OCI-M2 (cell line): ENCODE data around the gene OR4Q2.
"Not testable (repeated sequence)": the region's sequence is repeated elsewhere in the genome, so short reads cannot be mapped to it uniquely, and the experiment has no call there.

ENCODE experiments used
- DNase-seq: peaks from one replicate; lab custom pipeline; 2025; ENCODE audit not compliant: unreplicated experiment; lab: John Stamatoyannopoulos, UW

OR4Q2 gene

DNA sequence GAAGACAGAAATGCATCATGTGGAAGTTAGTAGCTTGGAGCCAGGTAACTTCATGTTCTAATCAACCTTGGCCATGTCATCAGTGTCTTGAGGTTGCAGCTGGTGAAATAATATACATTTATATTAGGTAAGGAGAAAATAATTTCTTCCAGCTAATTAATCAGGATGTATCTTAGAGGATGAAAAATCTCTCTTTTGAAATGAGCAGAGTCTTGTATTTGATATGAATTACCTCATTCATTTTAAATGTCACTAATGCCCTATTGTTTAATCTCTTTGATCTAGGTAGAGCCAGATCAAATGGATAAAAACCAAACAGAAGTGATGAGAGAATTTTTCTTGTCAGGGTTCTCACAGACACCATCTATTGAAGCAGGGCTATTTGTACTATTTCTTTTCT is at the start of gene OR4Q2:
OR4Q2 (plus strand) TSS at position 301 of the 400 bp plus-strand sequence.
- no peak for DNase-seq

DNA sequence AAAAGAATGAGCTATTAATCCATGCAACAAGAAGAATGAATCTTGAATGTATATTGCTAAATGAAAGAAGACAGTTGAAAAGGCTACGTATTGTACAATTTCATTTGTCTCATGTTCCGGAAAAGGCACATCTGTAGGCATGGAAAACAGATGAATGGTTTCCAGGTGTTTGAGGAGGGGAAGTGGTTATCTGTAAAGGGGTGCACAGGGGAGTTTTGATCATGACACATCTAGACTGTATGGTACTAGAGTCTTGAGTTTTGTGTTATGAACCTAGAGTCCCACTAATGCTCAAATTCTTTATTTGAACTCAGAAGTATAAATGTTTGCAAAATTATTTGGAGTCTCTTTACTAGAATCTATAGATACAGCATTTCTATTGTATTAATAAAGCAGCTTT is 32.2 kb upstream of the OR4Q2 start:
- not testable (repeated sequence) for DNase-seq

DNA sequence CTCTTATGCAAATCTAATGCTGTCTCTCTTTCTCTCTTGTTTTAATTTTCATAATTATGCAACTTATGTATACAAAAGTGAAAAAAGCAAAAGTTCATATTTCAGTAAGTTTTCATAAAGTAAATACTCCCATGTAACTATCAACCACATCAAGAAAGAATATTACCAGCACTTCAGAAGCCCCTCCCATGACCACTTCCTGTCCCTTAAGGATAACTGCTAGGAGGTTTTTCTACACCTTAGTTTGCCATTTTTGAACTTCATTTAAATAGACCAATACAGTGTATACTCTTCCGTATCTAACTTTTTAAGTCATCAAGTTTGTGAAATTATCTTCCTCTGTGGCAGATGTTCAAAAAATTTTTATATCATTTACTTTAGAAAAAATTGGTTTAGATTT is 27.1 kb upstream of the OR4Q2 start:
- DNase-seq, result no peak

DNA sequence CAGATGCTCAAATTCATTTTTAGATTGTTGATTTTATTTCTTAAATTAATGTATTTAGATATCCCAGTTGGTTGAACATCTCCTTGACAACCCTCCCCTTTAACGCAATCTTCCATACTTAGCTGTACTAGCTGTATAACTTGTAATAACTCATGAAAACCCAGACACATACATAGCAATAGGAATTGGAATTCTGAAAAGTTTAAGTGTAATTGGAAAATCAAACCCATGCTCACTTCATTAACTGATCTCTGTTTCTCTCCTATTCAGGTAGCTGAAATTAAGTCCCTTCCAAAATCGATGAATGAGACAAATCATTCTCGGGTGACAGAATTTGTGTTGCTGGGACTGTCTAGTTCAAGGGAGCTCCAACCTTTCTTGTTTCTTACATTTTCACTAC is 26.7 kb upstream of the OR4Q2 start, which contains the start of gene OR4K15:
OR4K15 (plus strand) TSS at position 301 of the 400 bp plus-strand sequence; CDS start at position 301, 0 bp downstream.
- no peak for DNase-seq

DNA sequence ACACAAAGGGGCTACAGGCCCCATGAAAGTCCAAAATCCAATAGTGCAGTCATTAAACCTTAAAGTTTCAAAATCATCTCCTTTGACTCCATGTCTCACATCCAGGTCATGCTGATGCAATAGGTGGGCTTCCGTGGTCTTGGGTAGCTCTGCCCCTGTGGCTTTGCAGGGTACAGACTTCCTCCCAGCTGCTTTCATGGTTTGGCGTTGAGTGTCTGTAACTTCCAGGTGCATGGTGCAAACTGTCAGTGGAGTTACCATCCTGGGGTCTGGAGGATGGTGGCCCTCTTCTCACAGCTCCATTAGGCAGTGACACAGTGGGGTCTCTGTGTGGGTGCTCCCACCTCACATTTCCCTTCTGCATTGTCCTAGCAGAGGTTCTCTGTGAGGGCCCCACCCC is 8.5 kb upstream of the OR4Q2 start:
- DNase-seq, result no peak

DNA sequence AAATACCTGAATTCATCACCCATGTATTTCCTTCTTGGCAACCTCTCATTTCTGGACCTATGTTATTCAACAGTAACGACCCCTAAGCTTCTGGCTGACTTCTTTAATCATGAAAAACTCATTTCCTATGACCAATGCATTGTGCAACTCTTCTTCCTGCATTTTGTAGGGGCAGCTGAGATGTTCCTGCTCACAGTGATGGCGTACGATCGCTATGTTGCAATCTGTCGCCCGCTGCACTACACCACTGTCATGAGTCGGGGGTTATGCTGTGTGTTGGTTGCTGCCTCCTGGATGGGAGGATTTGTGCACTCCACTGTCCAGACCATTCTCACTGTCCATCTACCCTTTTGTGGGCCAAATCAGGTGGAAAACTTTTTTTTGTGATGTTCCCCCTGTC is 356 bp downstream of the OR4Q2 start:
- DNase-seq, result no peak

DNA sequence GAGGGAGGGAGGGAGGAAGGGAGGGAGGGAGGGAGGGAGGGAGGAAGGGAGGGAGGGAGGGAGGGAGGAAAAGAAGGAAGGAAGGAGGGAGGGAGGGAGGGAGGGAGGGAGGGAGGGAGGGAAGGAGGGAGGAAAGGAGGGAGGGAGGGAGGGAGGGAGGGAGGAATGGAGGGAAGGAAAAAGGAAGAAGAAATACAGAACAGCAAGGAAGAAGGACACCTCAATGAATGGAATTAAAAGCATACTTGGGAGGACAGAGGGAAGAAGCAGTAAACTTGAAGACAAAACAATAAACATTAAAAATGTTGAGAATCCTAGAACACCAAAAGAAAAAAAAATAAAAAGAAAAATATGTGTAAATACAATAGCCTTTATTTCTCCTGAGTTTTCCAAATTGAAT is 6.2 kb downstream of the OR4Q2 start:
- no peak for DNase-seq

DNA sequence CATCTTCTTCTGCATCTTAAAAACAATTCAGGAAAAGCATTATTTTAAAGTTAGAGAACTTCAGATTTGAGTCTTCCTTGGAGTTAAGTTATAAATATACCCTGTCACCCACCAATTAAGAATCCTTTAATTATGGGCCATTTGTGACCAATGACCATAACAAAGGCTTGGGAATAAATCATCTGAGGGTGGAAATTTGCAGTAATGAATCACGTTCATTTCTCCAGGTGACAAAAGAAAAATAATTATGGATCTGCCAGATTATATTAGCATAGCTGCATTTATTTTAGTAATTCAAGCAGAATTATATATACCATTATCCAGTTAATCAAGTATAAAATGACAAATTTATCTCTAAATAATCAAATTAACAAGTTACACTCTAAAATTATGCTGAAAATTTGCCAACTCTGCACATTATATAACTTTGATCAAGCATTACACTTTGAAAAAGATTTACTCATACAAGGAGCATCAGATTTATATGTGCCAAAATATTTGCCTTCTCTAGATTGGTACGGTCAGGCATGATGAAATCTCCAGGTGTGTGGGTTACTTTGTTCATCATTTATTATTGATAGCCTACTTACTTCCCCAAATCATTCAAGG is 17.4 kb downstream of the OR4Q2 start, which contains the start of gene OR4K14:
OR4K14 (minus strand) TSS at position 51 of the 609 bp plus-strand sequence. CDS start 4,114 bp downstream, outside the sequence.
- DNase-seq, result no peak

DNA sequence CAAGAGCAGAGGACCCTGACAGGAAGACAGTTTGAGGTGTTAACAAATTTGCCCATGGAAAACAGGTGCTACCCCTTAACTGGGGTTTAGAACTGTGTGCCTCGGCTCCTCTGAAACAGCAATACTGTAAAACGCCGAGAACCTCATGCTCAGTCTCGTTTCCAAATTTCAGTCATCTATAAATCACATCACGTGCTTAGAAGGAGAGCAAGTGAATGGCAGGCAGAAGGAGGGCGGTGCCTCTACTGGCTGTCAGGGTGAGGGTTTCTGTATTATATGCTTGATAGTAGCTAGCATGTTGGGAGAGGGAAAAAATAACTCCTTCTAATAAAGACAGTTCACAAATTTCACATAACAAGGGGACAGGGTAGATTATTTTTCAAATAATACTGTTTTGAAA is 29.1 kb downstream of the OR4Q2 start:
- DNase-seq, result no peak

DNA sequence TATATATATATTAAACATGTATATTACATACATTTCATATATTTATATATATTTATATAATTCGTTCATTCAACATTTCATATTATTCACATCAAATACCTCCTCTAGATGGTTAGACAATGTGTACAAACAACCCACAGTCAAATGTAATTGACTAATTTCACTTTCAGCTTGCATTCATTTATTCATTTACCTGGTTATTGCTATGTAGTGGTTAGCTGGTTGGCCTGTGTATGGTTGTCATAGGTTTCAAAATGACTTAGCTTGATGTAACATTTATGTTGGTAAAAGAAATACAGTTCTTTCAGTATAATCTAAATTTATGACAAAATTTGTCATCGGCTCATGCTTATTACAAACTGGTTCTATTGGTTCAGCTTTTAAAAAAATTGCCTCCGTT is 33.5 kb downstream of the OR4Q2 start:
- DNase-seq, result no peak

DNA sequence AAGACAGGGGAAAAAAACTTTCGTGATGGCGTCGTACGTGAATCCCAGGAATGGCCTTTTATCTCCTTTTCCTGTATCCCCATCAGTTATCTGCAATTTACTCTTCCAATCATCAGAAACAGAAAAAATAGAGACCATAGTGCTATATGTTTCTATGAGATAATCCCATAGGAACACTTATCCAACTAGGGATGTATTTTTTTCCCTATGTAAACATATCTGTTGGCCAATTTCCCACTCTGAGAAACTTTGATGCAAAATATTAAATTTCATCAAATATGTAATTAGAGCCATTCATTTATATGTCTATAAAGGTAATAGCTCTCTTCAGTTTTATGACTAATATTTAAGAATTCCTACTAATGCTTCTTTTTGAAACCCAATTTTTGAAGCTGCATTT is 34.0 kb downstream of the OR4Q2 start, which contains the start of gene OR4K13:
OR4K13 (minus strand) TSS at position 101 of the 400 bp plus-strand sequence. CDS start 1,280 bp downstream, outside the sequence.
- no peak for DNase-seq

DNA sequence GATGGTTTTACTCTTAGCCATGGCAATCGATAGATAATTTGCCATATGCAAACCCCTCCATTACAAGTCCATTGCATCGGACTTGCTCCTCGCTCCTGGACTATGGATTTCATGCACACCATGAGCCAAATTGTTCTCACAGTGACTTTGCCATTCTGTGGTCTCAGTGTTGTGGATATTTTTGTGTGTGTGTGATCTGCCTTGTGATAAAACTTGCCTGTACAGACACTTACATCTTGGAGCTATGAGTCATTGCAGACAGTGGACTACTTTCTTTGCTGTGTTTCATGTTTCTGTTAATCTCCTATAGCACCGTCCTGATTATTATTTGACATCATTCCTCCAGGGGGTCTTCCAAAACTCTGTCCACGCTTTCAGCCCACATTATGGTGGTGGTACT is 42.3 kb downstream of the OR4Q2 start:
- no peak for DNase-seq

DNA sequence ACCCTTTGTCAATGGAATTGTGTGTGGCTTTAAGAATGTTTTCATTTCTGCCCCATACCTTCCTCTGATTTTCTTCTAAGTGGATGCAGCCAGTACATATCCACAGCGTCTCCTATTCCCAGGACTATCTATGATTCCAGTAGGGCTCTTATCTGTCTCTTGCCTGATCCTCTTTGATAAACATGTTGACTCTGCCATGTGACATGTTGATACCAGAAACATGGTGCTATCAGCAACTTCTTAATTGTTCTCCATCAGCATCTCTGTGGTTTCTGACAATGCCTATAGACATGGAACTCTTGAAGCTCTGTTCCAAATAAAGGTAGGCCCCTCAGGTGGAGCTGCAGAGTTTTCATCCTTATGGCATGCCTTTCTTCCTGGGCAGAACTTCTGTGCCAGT is 46.2 kb downstream of the OR4Q2 start:
- no peak for DNase-seq
